Measurements from ENCODE around the gene SCARB1. TPM values are rescaled to one million over a fixed set of nuclear protein-coding genes. Genes with fewer than 3 reads are reported as not detected.
A peak's percentile ranks its signal among the peaks of the same experiment; 100 is the strongest.

Gene SCARB1
- total RNA-seq, 1 experiment from 2014 or later = 68.3 TPM

DNA sequence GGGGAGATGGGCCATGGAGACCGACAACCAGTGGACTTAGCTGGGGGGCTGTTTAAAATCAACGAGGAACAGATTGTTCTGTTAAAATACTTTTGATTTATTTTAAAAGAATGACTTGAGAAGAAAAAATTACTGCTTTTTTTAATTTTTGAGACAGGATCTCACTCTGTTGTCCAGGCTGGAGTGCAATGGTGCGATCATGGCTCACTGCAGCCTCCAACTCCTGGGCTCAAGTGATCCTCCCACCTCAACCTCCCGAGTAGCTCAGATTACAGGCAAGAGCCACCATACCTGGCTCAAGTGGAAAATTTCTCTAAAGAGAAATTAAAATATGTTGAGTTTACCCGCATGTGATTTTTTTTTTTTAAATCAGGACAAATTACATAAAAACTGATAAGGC is 80.6 kb downstream of the SCARB1 start:
- TF ChIP-seq RORB (CRISPR knock-in tag; IDR thresholded peaks at IDR 0.05) (no peak), TEAD4 (CRISPR knock-in tag; IDR thresholded peaks at IDR 0.05) (no peak), FOXJ3 (CRISPR knock-in tag; IDR thresholded peaks at IDR 0.05; ENCODE audit: borderline replicate concordance) (no peak), GTF2I (CRISPR knock-in tag; conservative IDR thresholded peaks at IDR 0.05) (no peak), ZNF396 (CRISPR knock-in tag; IDR thresholded peaks at IDR 0.05; ENCODE audit: borderline replicate concordance) (no peak), ZNF423 (CRISPR knock-in tag; IDR thresholded peaks at IDR 0.05) (no peak), MXD4 (CRISPR knock-in tag; IDR thresholded peaks at IDR 0.05; ENCODE audit: borderline replicate concordance) (no peak), SOX15 (CRISPR knock-in tag; IDR thresholded peaks at IDR 0.05) (no peak), SMAD4 (CRISPR knock-in tag; IDR thresholded peaks at IDR 0.05) (no peak), TEAD1 (CRISPR knock-in tag; IDR thresholded peaks at IDR 0.05) (no peak), NR2C2 (CRISPR knock-in tag; IDR thresholded peaks at IDR 0.05) (no peak)
- TF ChIP-seq, protein P1, sequence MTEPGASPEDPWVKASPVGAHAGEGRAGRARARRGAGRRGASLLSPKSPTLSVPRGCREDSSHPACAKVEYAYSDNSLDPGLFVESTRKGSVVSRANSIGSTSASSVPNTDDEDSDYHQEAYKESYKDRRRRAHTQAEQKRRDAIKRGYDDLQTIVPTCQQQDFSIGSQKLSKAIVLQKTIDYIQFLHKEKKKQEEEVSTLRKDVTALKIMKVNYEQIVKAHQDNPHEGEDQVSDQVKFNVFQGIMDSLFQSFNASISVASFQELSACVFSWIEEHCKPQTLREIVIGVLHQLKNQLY (CRISPR knock-in tag; IDR thresholded peaks at IDR 0.05) = no peak
- TF ChIP-seq, protein P2, sequence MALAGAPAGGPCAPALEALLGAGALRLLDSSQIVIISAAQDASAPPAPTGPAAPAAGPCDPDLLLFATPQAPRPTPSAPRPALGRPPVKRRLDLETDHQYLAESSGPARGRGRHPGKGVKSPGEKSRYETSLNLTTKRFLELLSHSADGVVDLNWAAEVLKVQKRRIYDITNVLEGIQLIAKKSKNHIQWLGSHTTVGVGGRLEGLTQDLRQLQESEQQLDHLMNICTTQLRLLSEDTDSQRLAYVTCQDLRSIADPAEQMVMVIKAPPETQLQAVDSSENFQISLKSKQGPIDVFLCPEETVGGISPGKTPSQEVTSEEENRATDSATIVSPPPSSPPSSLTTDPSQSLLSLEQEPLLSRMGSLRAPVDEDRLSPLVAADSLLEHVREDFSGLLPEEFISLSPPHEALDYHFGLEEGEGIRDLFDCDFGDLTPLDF (CRISPR knock-in tag; IDR thresholded peaks at IDR 0.05) = no peak
- TF ChIP-seq, protein P3, sequence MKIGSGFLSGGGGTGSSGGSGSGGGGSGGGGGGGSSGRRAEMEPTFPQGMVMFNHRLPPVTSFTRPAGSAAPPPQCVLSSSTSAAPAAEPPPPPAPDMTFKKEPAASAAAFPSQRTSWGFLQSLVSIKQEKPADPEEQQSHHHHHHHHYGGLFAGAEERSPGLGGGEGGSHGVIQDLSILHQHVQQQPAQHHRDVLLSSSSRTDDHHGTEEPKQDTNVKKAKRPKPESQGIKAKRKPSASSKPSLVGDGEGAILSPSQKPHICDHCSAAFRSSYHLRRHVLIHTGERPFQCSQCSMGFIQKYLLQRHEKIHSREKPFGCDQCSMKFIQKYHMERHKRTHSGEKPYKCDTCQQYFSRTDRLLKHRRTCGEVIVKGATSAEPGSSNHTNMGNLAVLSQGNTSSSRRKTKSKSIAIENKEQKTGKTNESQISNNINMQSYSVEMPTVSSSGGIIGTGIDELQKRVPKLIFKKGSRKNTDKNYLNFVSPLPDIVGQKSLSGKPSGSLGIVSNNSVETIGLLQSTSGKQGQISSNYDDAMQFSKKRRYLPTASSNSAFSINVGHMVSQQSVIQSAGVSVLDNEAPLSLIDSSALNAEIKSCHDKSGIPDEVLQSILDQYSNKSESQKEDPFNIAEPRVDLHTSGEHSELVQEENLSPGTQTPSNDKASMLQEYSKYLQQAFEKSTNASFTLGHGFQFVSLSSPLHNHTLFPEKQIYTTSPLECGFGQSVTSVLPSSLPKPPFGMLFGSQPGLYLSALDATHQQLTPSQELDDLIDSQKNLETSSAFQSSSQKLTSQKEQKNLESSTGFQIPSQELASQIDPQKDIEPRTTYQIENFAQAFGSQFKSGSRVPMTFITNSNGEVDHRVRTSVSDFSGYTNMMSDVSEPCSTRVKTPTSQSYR (CRISPR knock-in tag; IDR thresholded peaks at IDR 0.05) = no peak
- TF ChIP-seq, protein P4, sequence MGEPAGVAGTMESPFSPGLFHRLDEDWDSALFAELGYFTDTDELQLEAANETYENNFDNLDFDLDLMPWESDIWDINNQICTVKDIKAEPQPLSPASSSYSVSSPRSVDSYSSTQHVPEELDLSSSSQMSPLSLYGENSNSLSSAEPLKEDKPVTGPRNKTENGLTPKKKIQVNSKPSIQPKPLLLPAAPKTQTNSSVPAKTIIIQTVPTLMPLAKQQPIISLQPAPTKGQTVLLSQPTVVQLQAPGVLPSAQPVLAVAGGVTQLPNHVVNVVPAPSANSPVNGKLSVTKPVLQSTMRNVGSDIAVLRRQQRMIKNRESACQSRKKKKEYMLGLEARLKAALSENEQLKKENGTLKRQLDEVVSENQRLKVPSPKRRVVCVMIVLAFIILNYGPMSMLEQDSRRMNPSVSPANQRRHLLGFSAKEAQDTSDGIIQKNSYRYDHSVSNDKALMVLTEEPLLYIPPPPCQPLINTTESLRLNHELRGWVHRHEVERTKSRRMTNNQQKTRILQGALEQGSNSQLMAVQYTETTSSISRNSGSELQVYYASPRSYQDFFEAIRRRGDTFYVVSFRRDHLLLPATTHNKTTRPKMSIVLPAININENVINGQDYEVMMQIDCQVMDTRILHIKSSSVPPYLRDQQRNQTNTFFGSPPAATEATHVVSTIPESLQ (CRISPR knock-in tag; IDR thresholded peaks at IDR 0.05) = no peak
- TF ChIP-seq, protein P5, sequence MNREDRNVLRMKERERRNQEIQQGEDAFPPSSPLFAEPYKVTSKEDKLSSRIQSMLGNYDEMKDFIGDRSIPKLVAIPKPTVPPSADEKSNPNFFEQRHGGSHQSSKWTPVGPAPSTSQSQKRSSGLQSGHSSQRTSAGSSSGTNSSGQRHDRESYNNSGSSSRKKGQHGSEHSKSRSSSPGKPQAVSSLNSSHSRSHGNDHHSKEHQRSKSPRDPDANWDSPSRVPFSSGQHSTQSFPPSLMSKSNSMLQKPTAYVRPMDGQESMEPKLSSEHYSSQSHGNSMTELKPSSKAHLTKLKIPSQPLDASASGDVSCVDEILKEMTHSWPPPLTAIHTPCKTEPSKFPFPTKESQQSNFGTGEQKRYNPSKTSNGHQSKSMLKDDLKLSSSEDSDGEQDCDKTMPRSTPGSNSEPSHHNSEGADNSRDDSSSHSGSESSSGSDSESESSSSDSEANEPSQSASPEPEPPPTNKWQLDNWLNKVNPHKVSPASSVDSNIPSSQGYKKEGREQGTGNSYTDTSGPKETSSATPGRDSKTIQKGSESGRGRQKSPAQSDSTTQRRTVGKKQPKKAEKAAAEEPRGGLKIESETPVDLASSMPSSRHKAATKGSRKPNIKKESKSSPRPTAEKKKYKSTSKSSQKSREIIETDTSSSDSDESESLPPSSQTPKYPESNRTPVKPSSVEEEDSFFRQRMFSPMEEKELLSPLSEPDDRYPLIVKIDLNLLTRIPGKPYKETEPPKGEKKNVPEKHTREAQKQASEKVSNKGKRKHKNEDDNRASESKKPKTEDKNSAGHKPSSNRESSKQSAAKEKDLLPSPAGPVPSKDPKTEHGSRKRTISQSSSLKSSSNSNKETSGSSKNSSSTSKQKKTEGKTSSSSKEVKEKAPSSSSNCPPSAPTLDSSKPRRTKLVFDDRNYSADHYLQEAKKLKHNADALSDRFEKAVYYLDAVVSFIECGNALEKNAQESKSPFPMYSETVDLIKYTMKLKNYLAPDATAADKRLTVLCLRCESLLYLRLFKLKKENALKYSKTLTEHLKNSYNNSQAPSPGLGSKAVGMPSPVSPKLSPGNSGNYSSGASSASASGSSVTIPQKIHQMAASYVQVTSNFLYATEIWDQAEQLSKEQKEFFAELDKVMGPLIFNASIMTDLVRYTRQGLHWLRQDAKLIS (CRISPR knock-in tag; IDR thresholded peaks at IDR 0.05; ENCODE audit: borderline replicate concordance) = no peak
- TF ChIP-seq, protein P6, sequence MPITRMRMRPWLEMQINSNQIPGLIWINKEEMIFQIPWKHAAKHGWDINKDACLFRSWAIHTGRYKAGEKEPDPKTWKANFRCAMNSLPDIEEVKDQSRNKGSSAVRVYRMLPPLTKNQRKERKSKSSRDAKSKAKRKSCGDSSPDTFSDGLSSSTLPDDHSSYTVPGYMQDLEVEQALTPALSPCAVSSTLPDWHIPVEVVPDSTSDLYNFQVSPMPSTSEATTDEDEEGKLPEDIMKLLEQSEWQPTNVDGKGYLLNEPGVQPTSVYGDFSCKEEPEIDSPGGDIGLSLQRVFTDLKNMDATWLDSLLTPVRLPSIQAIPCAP (CRISPR knock-in tag; IDR thresholded peaks at IDR 0.05) = no peak
- TF ChIP-seq, protein P7, sequence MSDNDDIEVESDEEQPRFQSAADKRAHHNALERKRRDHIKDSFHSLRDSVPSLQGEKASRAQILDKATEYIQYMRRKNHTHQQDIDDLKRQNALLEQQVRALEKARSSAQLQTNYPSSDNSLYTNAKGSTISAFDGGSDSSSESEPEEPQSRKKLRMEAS (CRISPR knock-in tag; IDR thresholded peaks at IDR 0.05) = no peak
- H3K4me1 Mint-ChIP-seq = no peaks in the 10 kb centered on the region; the same call in 1 of the 2 replicates
- ATAC-seq (no peak), DNase-seq (ENCODE audit: low spot score) (no peak)
- H3K36me3 Mint-ChIP-seq = peaks cover 11% of the 10 kb centered on the region
- H3K9me3 Mint-ChIP-seq = no peaks in the 10 kb centered on the region
- ChIA-PET CTCF (no interaction called here), POLR2A (no interaction called here)
- H3K27ac Mint-ChIP-seq = 0 out of 2 replicates have a peak overlapping the region, but pooled peaks have one; percentile 70
- H3K27me3 Mint-ChIP-seq (ENCODE audit: low read depth) = no peaks in the 10 kb centered on the region; the same call in 1 of the 2 replicates
- H3K4me3 Mint-ChIP-seq = no peak overlapping the region

All from WTC11 (cell line).